GM10248 (cell line): ENCODE measurements around the gene LSM3.

ENCODE experiments used
- CTCF ChIA-PET: fragments of 300-600 bp; sonication (Branson Sonifier 250); formaldehyde crosslinking; extraction: SDS; loops from one replicate; lab custom pipeline; 2021; ENCODE audit warnings: antibody characterized with exemption; lab: Yijun Ruan, JAX
- POLR2A ChIA-PET: fragments of 350-650 bp; sonication (Branson Sonifier 250); formaldehyde crosslinking; extraction: SDS; loops from one replicate; lab custom pipeline; 2020; ENCODE audit warnings: antibody characterized with exemption; lab: Yijun Ruan, JAX
- DNase-seq: peaks from one replicate; pipeline ENCODE4 v3.0.0; 2012; ENCODE audit errors: extremely low spot score
- CTCF ChIP-seq: IDR thresholded peaks from 2 replicates; pipeline ENCODE4 v1.5.1; 2012; ENCODE audit warnings: mild to moderate bottlenecking, low read depth; ENCODE audit errors: extremely low read depth, missing control alignments, control extremely low read depth

Gene LSM3

GRCh38 chr3:14150078-14150477, 28.5 kb upstream of the LSM3 start:
- CTCF ChIA-PET, result interaction anchor here (1.3 kb wide), 1 partner anchor 28 kb away, joined by 4 read pairs; the partner anchor contains the start of gene XPC
- TF ChIP-seq CTCF, result no peak
- POLR2A ChIA-PET, result interaction anchor here (0.5 kb wide), 1 partner anchor 99 kb away, joined by 3 read pairs; no protein-coding TSS in a partner anchor
- no peak for DNase-seq

GRCh38 chr3:14150491-14151230, 28.0 kb upstream of the LSM3 start:
- ChIA-PET CTCF (interaction anchor here (1.3 to 1.5 kb wide), 3 partner anchors 13 to 27 kb away, joined by 3 to 5 read pairs (median 4); partner anchors contain the start of gene XPC), POLR2A (interaction anchor here (0.5 kb wide), 1 partner anchor 98 kb away, joined by 3 read pairs; no protein-coding TSS in a partner anchor)
- no peak for TF ChIP-seq CTCF
- no peak for DNase-seq

- no peak for DNase-seq
- ChIA-PET POLR2A (no interaction called here), CTCF (interaction anchor here (1.3 to 1.9 kb wide), 4 partner anchors 12 to 27 kb away, joined by 3 to 5 read pairs (median 4); partner anchors contain the start of genes LSM3 and XPC)
- TF ChIP-seq CTCF, result no peak
Observed at GRCh38 chr3:14151471-14152083, 27.0 kb upstream of the LSM3 start.

GRCh38 chr3:14152233-14152962, 26.2 kb upstream of the LSM3 start:
- POLR2A ChIA-PET, result no interaction called here
- no peak for DNase-seq

GRCh38 chr3:14152963-14153355, 25.7 kb upstream of the LSM3 start:
- CTCF ChIA-PET, result interaction anchor here (0.6 to 1.9 kb wide), 5 partner anchors 9 to 41 kb away, joined by 3 to 4 read pairs (median 3); partner anchors contain the start of genes LSM3 and XPC

More at GRCh38 chr3:14152233-14152962, 26.2 kb upstream of the LSM3 start:
- TF ChIP-seq CTCF, result no peak
- CTCF ChIA-PET, result interaction anchor here (0.6 to 1.9 kb wide), 5 partner anchors 9 to 26 kb away, joined by 3 to 5 read pairs (median 3); partner anchors contain the start of genes LSM3 and XPC

More at GRCh38 chr3:14152963-14153355, 25.7 kb upstream of the LSM3 start:
- TF ChIP-seq CTCF, result no peak
- no peak for DNase-seq
- POLR2A ChIA-PET, result no interaction called here
